Measurements from ENCODE around the gene SLIRP.

The SLIRP gene

GRCh38 chr14:77674931-77675330 is 33.0 kb upstream of the SLIRP start:
- Histone ChIP-seq H3F3A (ENCODE audit: low read depth) (no peaks in the 10 kb centered on the region), H3K4me3 (ENCODE audit: low read length, poor library complexity, severe bottlenecking) (no peak overlapping the region), H2AFZ (ENCODE audit: low read length) (no peak overlapping the region), H3K4me1 (ENCODE audit: insufficient read depth, low read length, poor library complexity, severe bottlenecking) (no peaks in the 10 kb centered on the region), H3K9me2 (replicated peaks; ENCODE audit: low read depth, low read length) (no peaks in the 10 kb centered on the region), H3K36me3 (ENCODE audit: insufficient read depth, low read length) (peaks cover 30% of the 10 kb centered on the region; the same call in 1 of the 2 replicates), H3K27me3 (ENCODE audit: insufficient read depth, low read length, poor library complexity, severe bottlenecking) (no peaks in the 10 kb centered on the region), H3K9me3 (ENCODE audit: insufficient read depth, low read depth, low read length) (no peaks in the 10 kb centered on the region), H3K4me2 (ENCODE audit: low read depth, low read length, poor library complexity, severe bottlenecking) (no peak overlapping the region), H3K79me2 (ENCODE audit: insufficient read depth, low read length) (no peaks in the 10 kb centered on the region), H3K9ac (ENCODE audit: low read depth, low read length, poor library complexity, severe bottlenecking) (no peak overlapping the region), H4K20me1 (ENCODE audit: insufficient read depth, low read length, poor library complexity, severe bottlenecking) (no peaks in the 10 kb centered on the region)
- no peak for TF ChIP-seq EZH2phosphoT487 (IDR thresholded peaks at IDR 0.05; ENCODE audit: borderline replicate concordance)
- no peak for TF ChIP-seq CTCF (conservative IDR thresholded peaks at IDR 0.05; ENCODE audit: low read length)

GRCh38 chr14:77681196-77682157 is 26.4 kb upstream of the SLIRP start:
- Histone ChIP-seq H3F3A (ENCODE audit: low read depth) (no peaks in the 10 kb centered on the region), H3K9me3 (ENCODE audit: insufficient read depth, low read depth, low read length) (no peaks in the 10 kb centered on the region), H3K27me3 (ENCODE audit: insufficient read depth, low read length, poor library complexity, severe bottlenecking) (no peaks in the 10 kb centered on the region), H3K9me2 (replicated peaks; ENCODE audit: low read depth, low read length) (no peaks in the 10 kb centered on the region), H3K9ac (ENCODE audit: low read depth, low read length, poor library complexity, severe bottlenecking) (no peak overlapping the region), H3K36me3 (ENCODE audit: insufficient read depth, low read length) (peaks cover 4% of the 10 kb centered on the region; the same call in 1 of the 2 replicates), H2AFZ (ENCODE audit: low read length) (no peak overlapping the region), H3K4me2 (ENCODE audit: low read depth, low read length, poor library complexity, severe bottlenecking) (no peak overlapping the region), H3K4me1 (ENCODE audit: insufficient read depth, low read length, poor library complexity, severe bottlenecking) (no peaks in the 10 kb centered on the region), H4K20me1 (ENCODE audit: insufficient read depth, low read length, poor library complexity, severe bottlenecking) (no peaks in the 10 kb centered on the region), H3K79me2 (ENCODE audit: insufficient read depth, low read length) (no peaks in the 10 kb centered on the region), H3K4me3 (ENCODE audit: low read length, poor library complexity, severe bottlenecking) (no peak overlapping the region)
- TF ChIP-seq CTCF (conservative IDR thresholded peaks at IDR 0.05; ENCODE audit: low read length) (no peak), EZH2phosphoT487 (IDR thresholded peaks at IDR 0.05; ENCODE audit: borderline replicate concordance) (no peak)

- no peak overlapping the region for H3K4me2 ChIP-seq (ENCODE audit: low read depth, low read length, poor library complexity, severe bottlenecking)
- H3K79me2 ChIP-seq (ENCODE audit: insufficient read depth, low read length), result no peaks in the 10 kb centered on the region
- H3K9me3 ChIP-seq (ENCODE audit: insufficient read depth, low read depth, low read length), result no peaks in the 10 kb centered on the region
- H4K20me1 ChIP-seq (ENCODE audit: insufficient read depth, low read length, poor library complexity, severe bottlenecking), result no peaks in the 10 kb centered on the region
- H3K4me3 ChIP-seq (ENCODE audit: low read length, poor library complexity, severe bottlenecking), result no peak overlapping the region
- peaks cover 4% of the 10 kb centered on the region; the same call in 1 of the 2 replicates for H3K36me3 ChIP-seq (ENCODE audit: insufficient read depth, low read length)
- H3K4me1 ChIP-seq (ENCODE audit: insufficient read depth, low read length, poor library complexity, severe bottlenecking), result no peaks in the 10 kb centered on the region
- H3K27me3 ChIP-seq (ENCODE audit: insufficient read depth, low read length, poor library complexity, severe bottlenecking), result no peaks in the 10 kb centered on the region
- no peaks in the 10 kb centered on the region for H3F3A ChIP-seq (ENCODE audit: low read depth)
- H3K9me2 ChIP-seq (replicated peaks; ENCODE audit: low read depth, low read length), result no peaks in the 10 kb centered on the region
- no peak overlapping the region for H3K9ac ChIP-seq (ENCODE audit: low read depth, low read length, poor library complexity, severe bottlenecking)
- TF ChIP-seq CTCF (conservative IDR thresholded peaks at IDR 0.05; ENCODE audit: low read length) (no peak), EZH2phosphoT487 (IDR thresholded peaks at IDR 0.05; ENCODE audit: borderline replicate concordance) (no peak)
- H2AFZ ChIP-seq (ENCODE audit: low read length), result no peak overlapping the region
Observed at GRCh38 chr14:77682158-77682553, 25.7 kb upstream of the SLIRP start.
